Measurements from ENCODE around the gene SH3RF3. TPM values are rescaled to one million over a fixed set of nuclear protein-coding genes. Genes with fewer than 3 reads are reported as not detected.

Gene SH3RF3
- total and polyA plus RNA-seq, 3 experiments from 2014 or later: 0.24 to 0.31 (median 0.27) TPM

DNA sequence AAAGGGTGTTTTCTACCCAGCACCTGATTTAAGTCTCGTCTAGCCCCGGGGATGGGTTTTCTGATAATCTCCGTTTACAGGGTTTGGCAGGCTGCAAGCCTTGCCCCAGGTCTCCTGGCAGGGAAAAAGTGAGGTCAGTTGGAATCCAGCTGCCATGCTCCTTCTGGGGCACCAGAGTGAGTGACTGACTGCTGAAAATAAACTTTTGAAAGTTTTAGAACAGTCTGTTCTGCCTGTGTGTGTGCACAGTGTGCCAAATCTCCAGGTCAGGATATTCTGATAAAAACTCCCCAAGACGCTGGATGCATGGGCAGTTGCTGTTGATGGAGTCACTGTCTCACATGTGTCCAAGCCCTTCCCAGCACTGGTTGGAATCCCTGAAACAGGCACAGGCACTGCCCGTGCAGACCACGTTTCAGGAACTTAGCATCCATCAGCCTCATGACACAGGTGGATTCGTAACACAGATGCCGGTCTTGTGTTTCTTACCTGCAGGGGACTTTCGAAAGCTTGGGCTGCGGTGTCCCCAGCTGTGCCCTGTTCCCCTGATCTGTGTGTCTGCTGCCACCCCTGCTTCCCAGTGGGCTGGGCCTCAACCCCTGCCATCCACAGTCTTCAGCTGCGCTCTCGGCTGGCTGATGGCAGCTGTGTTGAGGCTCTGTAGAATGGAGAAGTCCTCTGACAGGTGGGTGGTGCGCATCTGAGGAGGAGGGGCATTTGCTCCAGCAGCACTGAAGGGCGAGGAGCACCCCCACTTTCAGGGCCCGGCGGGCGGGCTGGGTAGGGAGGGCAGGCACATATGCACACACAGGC lies 65.0 kb downstream of the SH3RF3 start:
- no peaks in the 10 kb centered on the region for H3K36me3 ChIP-seq (ENCODE audit: insufficient read depth, low read length)
- H3K9me3 ChIP-seq (ENCODE audit: low read length): no peaks in the 10 kb centered on the region
- H3K27me3 ChIP-seq (ENCODE audit: insufficient read depth, low read length, poor library complexity, severe bottlenecking): no peaks in the 10 kb centered on the region
- H3K27me3 Mint-ChIP-seq: peaks cover 9 to 48% of the 10 kb centered on the region in 2 donors
- no peak overlapping the region for H3K27ac ChIP-seq (ENCODE audit: low read depth, low read length)
- H3K4me3 Mint-ChIP-seq: no peak overlapping the region
- DNase-seq: no peak
- no peaks in the 10 kb centered on the region for H3K36me3 Mint-ChIP-seq
- H3K4me3 ChIP-seq (ENCODE audit: low read length): no peak overlapping the region
- no peaks in the 10 kb centered on the region for H3K4me1 ChIP-seq (ENCODE audit: insufficient read depth, low read length)
- H3K4me1 Mint-ChIP-seq: peaks cover 0 to 1% (median 0%) of the 10 kb centered on the region in 3 donors
- POLR2A ChIA-PET: no interaction called here
- H3K9me3 Mint-ChIP-seq: no peaks in the 10 kb centered on the region
- H3K27ac Mint-ChIP-seq: no peak overlapping the region
- CTCF ChIA-PET: no interaction called here

- Histone ChIP-seq H3K36me3 (ENCODE audit: insufficient read depth, low read length) (no peaks in the 10 kb centered on the region), H3K27ac (ENCODE audit: low read depth, low read length) (no peak overlapping the region), H3K27me3 (ENCODE audit: insufficient read depth, low read length, poor library complexity, severe bottlenecking) (no peaks in the 10 kb centered on the region), H3K4me1 (ENCODE audit: insufficient read depth, low read length) (no peaks in the 10 kb centered on the region), H3K9me3 (ENCODE audit: low read length) (no peaks in the 10 kb centered on the region), H3K4me3 (ENCODE audit: low read length) (no peak overlapping the region)
- CTCF ChIA-PET: no interaction called here
- POLR2A ChIA-PET: no interaction called here
- Mint-ChIP-seq H3K27ac (peak overlapping the region in 1 of 8 donors; percentile 69), H3K36me3 (no peaks in the 10 kb centered on the region), H3K4me1 (peaks cover 0 to 1% (median 0%) of the 10 kb centered on the region in 3 donors), H3K27me3 (peaks cover 9 to 48% of the 10 kb centered on the region in 2 donors), H3K9me3 (no peaks in the 10 kb centered on the region), H3K4me3 (no peak overlapping the region)
- DNase-seq: no peak
Measured at GRCh38 chr2:109194620-109194937, 65.6 kb downstream of the SH3RF3 start.

DNA sequence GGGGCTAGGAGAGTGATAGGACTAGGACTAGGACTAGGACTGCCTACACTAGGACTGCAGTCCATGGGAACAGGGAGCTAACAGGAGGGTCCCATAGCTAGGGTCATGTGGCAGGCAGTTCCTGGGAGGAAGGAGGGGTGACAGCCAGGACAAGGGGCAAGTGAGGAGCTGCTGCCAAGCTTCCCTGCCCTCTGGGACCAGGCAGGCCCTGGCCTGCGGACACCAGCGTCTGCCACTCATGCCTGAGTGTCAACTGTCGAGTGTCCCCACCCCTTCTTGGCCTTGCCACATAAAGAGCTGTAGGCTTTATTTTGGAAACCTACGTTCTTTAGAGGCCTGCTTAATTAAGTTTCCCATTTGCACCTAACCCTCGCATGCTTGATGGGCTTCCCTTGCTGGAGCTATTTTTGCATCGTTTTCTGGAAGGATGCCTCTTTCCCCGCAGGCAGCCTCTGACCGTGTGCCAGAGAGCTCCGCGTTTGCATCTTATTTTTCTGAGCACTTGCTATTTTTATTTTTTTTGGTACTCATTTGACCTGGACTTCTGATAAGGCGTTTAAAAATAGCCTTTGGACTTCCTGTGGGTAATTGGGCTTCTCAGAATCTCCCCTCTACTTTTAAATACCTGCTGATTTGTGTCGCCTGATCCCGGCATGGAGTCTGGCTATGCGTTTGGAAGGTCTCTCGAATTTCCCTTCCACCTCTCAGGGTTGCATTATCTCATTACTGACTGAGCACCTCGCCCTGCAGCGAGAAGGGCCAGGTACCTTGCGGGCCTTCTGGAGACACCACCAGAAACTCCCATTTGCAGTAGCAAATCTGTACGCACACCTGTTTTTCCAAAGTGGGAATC lies 66.4 kb downstream of the SH3RF3 start:
- no peak overlapping the region for H3K4me3 ChIP-seq (ENCODE audit: low read length)
- no peak overlapping the region for H3K27ac ChIP-seq (ENCODE audit: low read depth, low read length)
- H3K9me3 Mint-ChIP-seq: no peaks in the 10 kb centered on the region
- no peak for DNase-seq
- ChIA-PET CTCF (interaction anchor here (1.0 kb wide), 1 partner anchor 67 kb away, joined by 3 read pairs; no protein-coding TSS in a partner anchor), POLR2A (no interaction called here)
- H3K4me3 Mint-ChIP-seq: no peak overlapping the region
- H3K27me3 ChIP-seq (ENCODE audit: insufficient read depth, low read length, poor library complexity, severe bottlenecking): no peaks in the 10 kb centered on the region
- H3K9me3 ChIP-seq (ENCODE audit: low read length): no peaks in the 10 kb centered on the region
- no peaks in the 10 kb centered on the region for H3K4me1 ChIP-seq (ENCODE audit: insufficient read depth, low read length)
- H3K36me3 Mint-ChIP-seq: no peaks in the 10 kb centered on the region
- peaks cover 0 to 1% (median 0%) of the 10 kb centered on the region in 3 donors for H3K4me1 Mint-ChIP-seq
- no peaks in the 10 kb centered on the region for H3K36me3 ChIP-seq (ENCODE audit: insufficient read depth, low read length)
- peaks cover 9 to 47% of the 10 kb centered on the region in 2 donors for H3K27me3 Mint-ChIP-seq
- no peak overlapping the region for H3K27ac Mint-ChIP-seq

DNA sequence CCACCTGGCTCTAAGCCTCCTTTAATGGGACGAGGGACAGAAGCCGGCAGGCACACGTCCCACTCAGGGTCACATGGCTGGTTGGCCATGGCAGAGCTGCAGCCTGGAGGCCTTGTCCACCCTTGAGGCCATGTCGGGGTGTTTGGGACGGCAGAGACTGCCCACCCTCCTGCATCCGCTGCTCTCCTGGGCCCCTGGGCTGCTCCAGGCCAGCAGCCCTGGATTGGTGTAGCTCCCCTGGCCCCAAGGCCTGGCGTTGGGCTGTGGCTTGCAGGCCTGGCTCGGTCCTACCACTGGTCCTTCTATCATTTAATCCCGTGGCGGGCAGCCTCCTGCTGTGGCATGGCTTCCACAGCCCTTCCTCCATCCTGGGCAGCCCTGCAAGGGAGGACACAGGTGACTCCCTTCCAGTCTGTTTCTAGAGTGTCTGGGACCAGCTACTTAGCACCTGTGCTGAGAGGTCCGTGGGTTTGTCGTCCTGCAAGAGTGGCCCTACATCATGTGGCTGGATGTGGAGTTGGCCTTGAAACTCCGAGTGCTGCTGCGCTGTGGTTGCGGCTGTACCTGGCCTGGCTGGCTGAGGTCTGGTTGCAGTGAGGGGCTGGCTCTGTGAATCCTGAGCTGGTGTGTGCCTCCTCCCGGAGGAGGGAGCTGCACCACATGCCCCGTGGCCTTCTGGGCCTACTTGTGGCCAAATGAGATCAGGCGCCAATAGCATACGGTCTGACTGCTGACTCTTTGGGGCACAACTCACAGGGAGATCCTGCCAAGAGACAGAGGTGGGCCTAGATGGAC lies 67.3 kb downstream of the SH3RF3 start:
- Histone ChIP-seq H3K4me1 (ENCODE audit: insufficient read depth, low read length) (no peaks in the 10 kb centered on the region), H3K27ac (ENCODE audit: low read depth, low read length) (no peak overlapping the region), H3K36me3 (ENCODE audit: insufficient read depth, low read length) (no peaks in the 10 kb centered on the region), H3K4me3 (ENCODE audit: low read length) (no peak overlapping the region), H3K9me3 (ENCODE audit: low read length) (no peaks in the 10 kb centered on the region), H3K27me3 (ENCODE audit: insufficient read depth, low read length, poor library complexity, severe bottlenecking) (no peaks in the 10 kb centered on the region)
- POLR2A ChIA-PET: no interaction called here
- no peaks in the 10 kb centered on the region for H3K36me3 Mint-ChIP-seq
- no peak overlapping the region for H3K27ac Mint-ChIP-seq
- peaks cover 0 to 1% (median 0%) of the 10 kb centered on the region in 3 donors for H3K4me1 Mint-ChIP-seq
- CTCF ChIA-PET: interaction anchor here (0.7 to 1.0 kb wide), 2 partner anchors 10 to 68 kb away, joined by 3 read pairs; no protein-coding TSS in a partner anchor
- H3K4me3 Mint-ChIP-seq: no peak overlapping the region
- H3K27me3 Mint-ChIP-seq: peaks cover 7 to 38% of the 10 kb centered on the region in 2 donors
- no peak for DNase-seq
- no peaks in the 10 kb centered on the region for H3K9me3 Mint-ChIP-seq

DNA sequence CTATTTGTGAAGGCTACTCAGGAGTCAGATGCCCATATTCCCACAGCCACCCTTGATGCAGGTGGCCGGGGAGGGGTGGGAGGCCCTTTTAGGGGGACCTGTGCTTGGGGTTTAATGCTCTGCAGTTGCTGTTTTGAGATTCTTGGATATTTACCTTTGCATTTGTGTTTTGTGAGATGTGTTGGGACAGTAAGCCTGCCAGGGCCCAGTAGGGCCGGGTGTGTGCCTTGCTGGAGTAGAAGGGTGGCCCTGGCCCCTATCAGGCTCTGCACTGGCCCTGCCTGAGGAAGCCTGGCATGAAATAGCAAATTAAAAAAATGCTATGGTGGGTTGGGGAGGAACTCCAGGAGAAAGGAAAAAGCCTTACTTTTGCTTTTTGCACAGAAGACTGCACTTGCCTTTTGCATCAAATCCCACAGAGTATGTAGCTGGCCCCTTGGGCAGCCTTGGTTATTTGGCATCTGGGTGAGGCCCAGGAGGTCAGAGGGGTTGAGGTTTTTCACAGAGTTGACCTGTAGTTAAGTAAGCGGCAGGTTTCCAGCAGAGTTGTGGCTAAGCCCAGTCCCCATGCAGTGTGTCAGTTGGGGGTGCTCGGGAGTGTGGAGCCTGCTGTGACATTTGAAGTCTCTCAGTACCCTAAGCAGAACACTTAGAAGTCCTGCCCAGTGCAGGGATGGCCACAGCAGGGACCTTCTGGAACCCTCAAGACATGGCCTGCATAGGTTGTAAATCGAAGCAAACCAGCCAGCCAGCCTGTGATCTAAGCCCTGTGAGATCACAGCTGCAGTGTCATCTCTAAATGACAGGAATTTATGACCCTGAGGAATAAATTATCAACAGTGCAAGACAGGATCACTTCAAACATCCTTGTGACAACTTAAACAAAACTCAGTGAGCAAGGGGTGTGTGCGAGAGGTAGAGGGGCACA lies 68.8 kb downstream of the SH3RF3 start:
- H3K27ac ChIP-seq (ENCODE audit: low read depth, low read length): no peak overlapping the region
- no peaks in the 10 kb centered on the region for H3K27me3 ChIP-seq (ENCODE audit: insufficient read depth, low read length, poor library complexity, severe bottlenecking)
- no peak overlapping the region for H3K4me3 ChIP-seq (ENCODE audit: low read length)
- H3K4me1 Mint-ChIP-seq: peaks cover 0 to 1% (median 0%) of the 10 kb centered on the region in 3 donors
- H3K4me1 ChIP-seq (ENCODE audit: insufficient read depth, low read length): no peaks in the 10 kb centered on the region
- H3K4me3 Mint-ChIP-seq: no peak overlapping the region
- H3K36me3 ChIP-seq (ENCODE audit: insufficient read depth, low read length): no peaks in the 10 kb centered on the region
- H3K27me3 Mint-ChIP-seq: peaks cover 6 to 33% of the 10 kb centered on the region in 2 donors
- POLR2A ChIA-PET: no interaction called here
- H3K9me3 ChIP-seq (ENCODE audit: low read length): no peaks in the 10 kb centered on the region
- no peak for DNase-seq
- no peaks in the 10 kb centered on the region for H3K9me3 Mint-ChIP-seq
- CTCF ChIA-PET: no interaction called here
- H3K36me3 Mint-ChIP-seq: no peaks in the 10 kb centered on the region
- H3K27ac Mint-ChIP-seq: peak overlapping the region in 1 of 8 donors; percentile 5

DNA sequence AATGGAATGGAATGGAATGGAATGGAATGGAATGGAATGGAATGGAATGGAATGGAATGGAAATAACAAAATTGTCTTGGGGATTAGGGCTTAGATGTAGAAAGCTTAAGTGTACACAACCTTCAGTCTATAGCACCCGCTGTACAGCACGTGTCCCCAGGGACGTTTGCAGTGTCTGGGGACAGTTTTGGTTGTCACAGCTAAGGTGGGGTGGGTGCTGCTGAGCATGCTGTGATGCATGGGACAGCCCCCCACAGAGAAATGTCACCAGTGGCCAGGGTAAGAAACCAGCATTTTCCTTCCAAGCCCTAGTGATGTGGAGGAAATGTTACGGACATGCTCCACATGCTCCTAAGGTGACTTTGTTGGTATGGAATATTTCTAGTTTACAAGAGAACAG lies 70.8 kb downstream of the SH3RF3 start:
- Histone ChIP-seq H3K27ac (ENCODE audit: low read depth, low read length) (no peak overlapping the region), H3K36me3 (ENCODE audit: insufficient read depth, low read length) (no peaks in the 10 kb centered on the region), H3K4me3 (ENCODE audit: low read length) (no peak overlapping the region), H3K4me1 (ENCODE audit: insufficient read depth, low read length) (no peaks in the 10 kb centered on the region), H3K9me3 (ENCODE audit: low read length) (no peaks in the 10 kb centered on the region), H3K27me3 (ENCODE audit: insufficient read depth, low read length, poor library complexity, severe bottlenecking) (no peaks in the 10 kb centered on the region)
- ChIA-PET POLR2A (no interaction called here), CTCF (no interaction called here)
- H3K27ac Mint-ChIP-seq: no peak overlapping the region
- no peaks in the 10 kb centered on the region for H3K36me3 Mint-ChIP-seq
- peaks cover 5 to 31% of the 10 kb centered on the region in 2 donors for H3K27me3 Mint-ChIP-seq
- no peak overlapping the region for H3K4me3 Mint-ChIP-seq
- H3K9me3 Mint-ChIP-seq: no peaks in the 10 kb centered on the region
- DNase-seq: no peak
- H3K4me1 Mint-ChIP-seq: peaks cover 0 to under 1% (median 0%) of the 10 kb centered on the region in 3 donors

DNA sequence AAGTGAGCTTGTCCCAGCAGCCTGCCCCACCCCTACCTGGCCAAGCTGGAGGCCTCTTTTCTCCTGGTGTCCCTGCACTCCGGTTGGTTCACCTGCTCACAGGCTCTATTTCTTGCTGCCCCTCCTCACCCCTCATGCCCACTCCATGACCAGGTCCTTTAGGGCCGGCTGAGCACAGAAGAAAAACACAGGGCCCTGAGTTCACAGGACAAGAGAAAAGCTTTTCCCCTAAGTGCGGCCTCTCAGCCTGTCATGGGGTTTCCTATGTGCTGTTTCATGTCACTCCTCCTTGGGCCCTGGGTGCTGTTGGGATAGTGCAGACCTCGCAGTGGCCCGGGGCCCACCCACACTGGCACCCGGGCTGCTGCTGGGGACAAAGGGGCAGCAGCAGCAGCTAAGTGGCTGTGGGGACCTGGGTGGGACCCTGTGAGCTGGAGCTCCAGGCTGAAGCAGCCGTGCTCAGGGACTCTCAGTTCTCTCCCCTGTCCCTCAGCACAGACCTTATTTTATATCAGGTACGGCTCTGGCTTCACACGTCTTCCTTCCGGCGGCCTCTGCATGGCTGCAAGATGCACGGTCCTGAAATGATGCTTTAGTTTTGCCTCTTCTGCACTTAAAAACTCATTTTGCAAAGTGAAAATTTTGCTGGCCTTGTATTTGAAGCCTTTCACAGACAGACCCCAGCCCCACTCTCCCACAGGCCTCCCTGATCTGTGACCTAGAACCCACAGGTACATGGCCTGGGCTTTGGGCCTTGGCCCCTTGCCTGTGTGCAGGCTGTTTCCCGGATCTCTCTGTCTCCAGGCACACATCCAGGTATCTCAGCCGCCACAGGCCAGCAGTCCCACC lies 71.8 kb downstream of the SH3RF3 start:
- Mint-ChIP-seq H3K27ac (peak overlapping the region in 1 of 8 donors; percentile 93), H3K27me3 (peaks cover 6 to 27% of the 10 kb centered on the region in 2 donors), H3K4me3 (no peak overlapping the region), H3K4me1 (peaks cover 0 to 5% (median 0%) of the 10 kb centered on the region in 3 donors), H3K9me3 (no peaks in the 10 kb centered on the region), H3K36me3 (no peaks in the 10 kb centered on the region)
- H3K27ac ChIP-seq (ENCODE audit: low read depth, low read length): no peak overlapping the region
- no peaks in the 10 kb centered on the region for H3K4me1 ChIP-seq (ENCODE audit: insufficient read depth, low read length)
- no peaks in the 10 kb centered on the region for H3K27me3 ChIP-seq (ENCODE audit: insufficient read depth, low read length, poor library complexity, severe bottlenecking)
- H3K9me3 ChIP-seq (ENCODE audit: low read length): no peaks in the 10 kb centered on the region
- H3K4me3 ChIP-seq (ENCODE audit: low read length): no peak overlapping the region
- ChIA-PET POLR2A (no interaction called here), CTCF (no interaction called here)
- no peaks in the 10 kb centered on the region for H3K36me3 ChIP-seq (ENCODE audit: insufficient read depth, low read length)
- DNase-seq: no peak

All from CD8-positive, alpha-beta memory T cell (primary cell).